GM21360 (cell line): Measurements from ENCODE around the gene ARHGAP45.
"Not testable (repeated sequence)": the region's sequence is repeated elsewhere in the genome, so short reads cannot be mapped to it uniquely, and the experiment has no call there.

Experiments
- ATAC-seq: cut with Tn5 transposase; IDR thresholded peaks from one replicate; pipeline ENCODE4 v1.9.1; 2021; ENCODE audit warnings: mild to moderate bottlenecking, moderate library complexity; ENCODE audit not compliant: unreplicated experiment

Gene ARHGAP45

DNA sequence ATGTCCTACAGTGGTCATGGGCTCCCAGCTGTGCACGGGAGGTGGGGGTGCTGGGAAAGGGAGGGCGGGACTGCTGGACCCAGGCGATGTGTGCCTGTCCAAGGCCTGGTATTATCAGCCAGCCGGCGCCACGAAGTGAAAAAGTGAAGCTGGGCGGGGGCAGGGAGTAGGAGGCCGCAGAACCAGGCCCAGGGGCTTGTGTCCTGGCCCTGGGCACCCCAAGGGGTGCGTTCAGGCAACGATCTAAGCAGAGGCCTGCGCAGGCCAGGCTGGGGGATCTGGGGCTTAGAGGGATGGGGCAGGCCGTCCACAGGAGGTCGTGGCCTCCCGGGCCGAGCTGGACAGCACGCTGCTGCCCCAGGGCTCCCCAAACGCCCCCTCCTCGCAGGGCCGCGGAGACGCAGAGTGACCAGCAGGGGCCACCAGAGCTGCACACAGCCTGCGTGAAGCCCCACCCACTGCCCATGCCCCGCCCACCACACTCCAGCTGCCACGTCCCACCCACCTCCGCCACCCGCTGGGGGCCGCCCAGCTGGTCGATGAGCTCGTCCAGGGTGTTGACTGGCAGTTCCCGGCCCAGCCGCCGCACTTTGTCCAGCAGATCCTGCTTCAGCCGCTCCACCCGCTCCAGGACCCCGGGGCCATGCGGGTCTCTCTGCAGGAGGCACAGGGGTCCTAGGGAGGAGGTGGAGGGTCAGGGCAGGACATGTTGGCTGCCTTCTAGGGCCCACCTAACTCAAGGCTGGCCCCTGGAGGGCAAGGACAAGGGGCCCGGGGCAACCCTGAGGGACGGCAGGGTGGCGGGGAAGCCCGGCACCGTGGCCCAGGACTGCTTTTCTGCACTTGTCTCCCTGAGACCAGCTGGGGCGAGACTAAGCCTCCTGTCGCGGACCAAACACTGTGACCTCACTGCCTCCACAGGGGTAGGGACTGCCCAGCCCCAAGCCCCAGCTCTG, 46.3 kb downstream of the ARHGAP45 start:
- ATAC-seq = peak; percentile 52

DNA sequence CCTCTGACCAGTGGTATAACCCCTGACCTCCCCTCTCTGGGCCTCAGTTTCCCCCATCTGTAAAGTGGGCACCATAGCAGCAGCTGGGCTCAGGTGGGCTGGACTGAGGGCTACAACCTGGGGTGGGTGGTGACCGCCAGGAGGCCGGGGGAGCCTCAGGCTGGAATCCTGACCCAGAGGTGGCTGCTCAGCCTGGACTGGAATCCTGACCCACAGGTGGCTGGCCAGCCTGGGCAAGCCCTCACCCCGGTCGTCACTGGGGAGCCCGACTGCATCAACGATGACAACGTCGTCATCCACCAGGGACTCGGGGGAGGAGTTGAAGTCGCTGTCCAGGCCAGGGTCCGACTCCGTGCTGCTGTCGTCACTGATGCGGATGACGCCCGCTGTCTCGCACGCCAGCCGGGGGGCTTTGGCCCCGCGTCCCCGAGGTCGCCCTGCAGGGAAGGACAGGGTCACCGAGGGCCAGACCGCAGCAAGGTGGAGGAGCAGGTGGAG, 47.1 kb downstream of the ARHGAP45 start:
- ATAC-seq = no peak

DNA sequence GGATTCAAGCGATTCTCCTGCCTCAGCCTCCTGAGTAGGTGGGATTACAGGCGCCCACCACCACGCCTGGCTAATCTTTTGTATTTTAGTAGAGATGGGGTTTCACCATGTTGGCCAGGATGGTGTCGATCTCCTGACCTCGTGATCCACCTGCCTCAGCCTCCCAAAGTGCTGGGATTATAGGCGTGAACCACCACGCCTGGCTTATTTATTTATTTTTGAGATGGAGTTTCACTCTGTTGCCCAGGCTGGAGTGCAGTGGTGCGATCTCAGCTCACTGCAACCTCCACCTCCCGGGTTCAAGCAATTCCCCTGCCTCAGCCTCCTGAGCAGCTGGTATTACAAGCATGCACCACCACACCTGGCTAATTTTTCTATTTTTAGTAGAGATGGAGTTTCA, 47.8 kb downstream of the ARHGAP45 start:
- ATAC-seq = not testable (repeated sequence)

DNA sequence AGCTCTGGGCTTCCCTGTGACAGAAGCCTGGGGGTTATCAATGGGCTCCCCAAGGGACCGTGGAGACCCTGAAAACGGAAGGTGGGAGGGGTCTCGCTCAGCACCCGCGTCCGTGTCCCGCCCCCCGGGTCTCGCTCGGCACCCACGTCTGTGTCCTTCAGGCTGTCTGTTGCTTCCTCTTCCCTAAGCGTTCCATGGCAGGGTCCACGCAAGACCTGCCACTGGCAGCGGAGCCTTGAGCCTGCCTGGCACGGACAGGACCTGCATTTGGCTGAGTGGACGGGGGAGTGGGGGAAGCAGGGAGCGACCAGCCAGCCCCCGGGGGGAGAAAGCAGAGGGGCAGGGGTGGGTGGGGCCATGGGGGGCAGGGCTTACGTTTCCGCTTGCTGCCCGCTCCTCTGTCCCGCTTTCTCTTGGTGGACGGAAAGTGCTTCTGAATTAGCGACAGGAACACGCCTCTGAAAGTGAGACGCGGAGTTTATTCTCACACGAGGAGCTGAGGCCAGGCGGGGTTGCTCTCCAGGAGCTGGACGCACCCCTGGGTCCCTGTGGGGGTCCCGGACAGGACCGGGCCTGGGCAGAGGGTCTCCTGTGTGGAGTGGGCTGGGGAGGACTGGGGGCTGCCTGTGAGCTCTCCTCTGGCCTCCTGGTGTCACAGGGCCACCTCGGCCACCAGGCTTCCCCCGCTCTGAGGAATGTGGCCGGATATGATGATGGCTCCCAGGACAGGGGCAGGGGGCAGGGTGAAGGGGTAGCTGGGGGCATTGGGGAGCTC, 48.9 kb downstream of the ARHGAP45 start:
- no peak for ATAC-seq

DNA sequence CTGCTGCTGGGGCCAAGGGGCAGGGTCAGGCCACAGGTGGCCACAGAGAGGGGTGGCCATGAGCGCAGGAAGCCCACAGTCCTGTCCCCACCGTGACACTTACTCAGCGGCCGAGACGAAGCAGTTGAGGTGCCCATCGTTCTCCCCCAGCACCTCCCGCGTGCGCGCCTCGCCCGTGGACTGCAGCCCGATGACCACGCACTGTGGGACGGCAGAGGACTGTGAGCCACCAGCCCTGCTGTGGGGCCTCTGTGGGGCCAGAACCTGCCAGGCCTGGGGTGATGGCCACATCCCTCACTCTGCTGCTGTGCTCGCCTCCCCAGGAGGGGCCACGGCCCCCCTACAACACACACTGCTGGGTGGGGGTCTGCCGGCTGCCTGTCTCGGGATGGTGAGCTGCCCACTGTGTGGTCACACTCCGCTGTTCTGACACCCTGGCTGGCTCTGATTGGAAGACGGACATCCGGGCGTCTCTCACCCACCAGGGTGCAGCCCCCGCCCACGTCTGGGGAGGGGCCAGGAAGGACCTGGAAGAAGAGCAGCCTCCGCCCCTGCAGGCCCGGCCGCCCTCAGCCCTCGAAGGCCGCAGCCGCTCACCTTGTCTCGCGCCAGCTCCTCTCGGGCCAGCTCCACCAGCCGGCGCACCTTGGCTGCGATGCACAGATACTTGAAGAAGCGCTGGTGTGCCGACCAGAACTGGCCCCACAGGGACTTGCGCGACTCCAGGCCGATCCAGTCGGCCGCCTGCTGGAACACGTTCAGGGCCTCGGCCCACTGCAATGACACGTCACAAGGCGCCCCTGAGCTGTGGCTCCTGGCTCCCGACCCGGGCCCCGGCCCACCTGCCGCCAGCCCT, 50.0 kb downstream of the ARHGAP45 start:
- no peak for ATAC-seq

DNA sequence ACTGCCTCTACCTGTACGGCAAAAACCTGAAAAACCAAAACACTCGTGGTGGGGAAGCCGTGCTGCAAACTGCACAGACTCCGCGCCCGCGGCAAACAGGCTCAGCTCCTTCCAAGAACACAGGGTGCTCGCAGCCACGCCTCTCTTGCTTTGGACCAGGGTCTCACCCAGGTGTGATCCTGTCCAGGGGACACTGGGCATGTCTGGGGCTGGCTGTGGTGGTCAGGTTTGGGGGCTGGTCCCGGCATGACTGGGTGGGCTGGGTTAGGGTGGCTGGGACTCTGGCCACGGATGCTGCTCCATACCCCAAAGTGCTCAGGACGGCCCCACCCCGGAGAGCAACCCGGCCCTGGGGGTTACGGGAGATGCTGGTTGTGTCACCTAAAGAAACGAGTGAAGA, 50.7 kb downstream of the ARHGAP45 start:
- ATAC-seq = no peak

DNA sequence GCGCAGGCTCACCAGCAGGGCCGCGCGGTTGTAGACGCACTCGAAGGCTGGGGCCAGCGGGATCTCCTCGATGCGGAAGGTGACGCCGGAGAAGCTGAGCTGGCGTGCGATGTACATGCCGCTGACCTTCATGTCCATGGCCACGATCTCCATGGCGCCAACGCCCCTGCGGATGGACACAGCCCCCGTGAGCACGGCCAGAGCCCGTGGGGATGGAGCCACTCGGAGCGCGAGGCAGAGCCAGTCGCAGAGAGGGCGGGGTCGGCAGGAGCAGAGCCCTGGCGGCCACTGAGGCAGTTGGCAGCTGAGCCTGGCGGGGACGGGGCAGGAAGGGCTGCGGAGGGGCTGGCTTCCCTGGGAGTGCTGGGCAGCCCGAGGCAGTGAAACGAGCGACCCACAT, 52.0 kb downstream of the ARHGAP45 start:
- no peak for ATAC-seq

DNA sequence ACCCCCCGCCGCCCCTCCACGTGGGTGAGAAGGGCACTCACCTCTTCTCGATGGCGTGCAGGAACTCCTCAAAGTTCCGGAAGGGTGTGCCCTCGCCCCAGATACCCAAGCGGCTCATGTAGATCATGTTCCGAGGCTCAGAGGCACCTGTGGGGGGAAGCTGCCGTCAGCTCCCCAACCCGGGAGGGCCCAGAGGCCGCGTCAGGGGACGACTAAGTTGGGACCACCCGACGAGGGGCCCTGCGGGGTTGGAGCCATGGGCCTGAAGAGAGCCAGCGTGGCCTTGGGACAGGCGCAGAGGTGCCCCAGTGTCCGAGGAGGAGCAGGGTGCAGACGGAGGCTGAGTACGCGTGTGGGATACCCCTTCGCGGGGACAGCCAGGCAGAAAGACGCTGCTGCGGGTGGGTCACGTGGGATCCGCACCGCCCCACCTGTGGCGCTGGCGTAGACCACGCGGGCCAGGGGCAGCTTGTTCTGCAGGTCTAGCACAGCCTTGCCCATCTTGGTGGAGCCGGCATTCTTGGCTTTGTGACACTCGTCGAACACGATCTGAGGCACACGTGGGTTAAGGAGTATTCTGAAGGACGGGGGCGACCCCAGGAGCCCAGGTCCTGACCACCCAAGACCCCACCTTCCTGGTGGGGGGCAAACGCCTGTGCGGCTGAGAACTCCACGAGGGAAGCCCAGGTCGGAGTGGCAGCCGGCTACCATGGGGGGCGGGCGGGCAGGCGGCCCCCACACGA, 52.7 kb downstream of the ARHGAP45 start:
- no peak for ATAC-seq

DNA sequence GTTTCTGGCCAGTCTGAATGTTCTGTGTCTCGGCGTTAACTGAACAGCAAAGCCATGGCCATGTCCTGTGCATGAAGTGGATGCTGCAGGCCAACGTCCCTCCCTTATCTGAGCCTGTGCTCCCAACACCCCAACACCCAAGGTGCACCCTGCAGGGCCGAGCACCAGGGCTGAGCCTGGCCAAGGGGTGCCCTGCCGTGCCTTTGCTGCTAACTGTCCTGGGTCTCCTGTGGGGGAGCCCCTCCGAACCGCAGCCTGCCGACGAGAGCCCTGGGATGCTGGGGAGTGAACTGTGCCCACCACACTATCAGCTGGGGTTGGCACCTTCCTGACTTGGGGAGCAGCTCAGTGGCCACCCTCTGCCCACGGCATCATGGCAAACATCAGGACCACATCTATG, 54.4 kb downstream of the ARHGAP45 start:
- no peak for ATAC-seq

DNA sequence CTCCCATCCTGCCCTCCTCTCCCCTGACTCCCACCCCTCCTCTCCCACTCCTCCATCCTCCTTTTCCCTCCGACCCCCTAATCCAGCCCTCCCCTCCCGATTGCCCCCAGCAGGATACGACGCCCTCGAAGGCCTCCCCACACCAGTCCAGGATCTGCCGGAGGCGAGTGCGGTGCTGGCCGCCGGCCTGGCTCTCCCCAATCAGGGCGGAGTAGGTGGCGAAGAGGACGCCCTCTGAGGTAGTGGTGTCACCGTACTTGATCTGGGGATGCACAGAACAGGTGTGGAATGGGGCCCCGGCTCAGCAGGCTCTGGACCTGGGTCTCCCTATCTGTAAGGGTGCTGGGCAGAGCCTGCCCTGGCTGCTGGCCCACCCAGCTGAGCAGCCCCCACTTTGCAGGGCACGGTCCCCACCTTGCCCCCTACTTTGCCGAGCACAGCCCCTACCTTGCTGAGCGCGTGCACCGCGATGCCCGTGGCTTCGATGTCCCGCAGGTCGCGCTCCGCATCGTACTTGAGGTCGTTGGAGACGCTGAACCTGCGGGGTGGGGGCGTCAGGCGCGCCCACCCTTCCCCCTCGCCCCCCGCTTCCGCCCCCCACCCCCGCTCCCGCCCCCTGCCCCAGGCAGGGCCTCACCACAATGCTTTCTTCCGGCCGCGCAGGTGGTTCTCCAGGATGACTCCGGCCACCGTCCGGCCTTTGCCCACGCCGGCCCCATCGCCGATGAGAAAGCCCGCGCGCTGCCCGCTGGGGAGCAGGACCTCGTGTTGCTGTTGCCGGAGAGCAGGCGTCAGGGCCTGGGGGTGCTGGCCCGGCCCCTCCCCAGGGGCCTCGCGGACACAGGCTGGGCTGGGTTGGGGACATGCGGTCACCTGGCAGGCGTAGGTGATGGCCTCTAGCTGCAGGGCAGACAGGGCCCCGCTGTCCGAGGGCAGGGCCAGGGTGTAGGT, 55.3 kb downstream of the ARHGAP45 start:
- ATAC-seq = no peak

DNA sequence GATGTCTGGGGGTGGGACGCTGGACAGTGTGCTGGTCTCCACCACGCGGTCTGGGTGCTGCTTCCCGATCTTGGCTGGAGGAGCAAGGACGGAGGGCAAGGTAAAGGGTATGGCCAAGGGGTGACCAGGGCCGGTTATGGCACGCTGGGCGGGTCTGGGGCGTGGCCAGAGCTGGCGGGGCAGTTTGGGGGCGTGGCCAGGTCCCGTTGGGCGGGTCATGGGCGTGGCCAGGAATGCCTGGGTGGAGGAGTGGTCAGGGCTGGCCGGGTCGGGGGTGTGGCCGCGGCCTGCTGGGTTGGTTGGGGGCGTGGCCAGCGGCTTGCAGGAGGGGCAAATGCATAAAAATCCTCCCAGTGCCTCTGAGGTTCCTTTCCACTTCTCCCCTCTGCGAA, 56.0 kb downstream of the ARHGAP45 start:
- ATAC-seq = no peak

DNA sequence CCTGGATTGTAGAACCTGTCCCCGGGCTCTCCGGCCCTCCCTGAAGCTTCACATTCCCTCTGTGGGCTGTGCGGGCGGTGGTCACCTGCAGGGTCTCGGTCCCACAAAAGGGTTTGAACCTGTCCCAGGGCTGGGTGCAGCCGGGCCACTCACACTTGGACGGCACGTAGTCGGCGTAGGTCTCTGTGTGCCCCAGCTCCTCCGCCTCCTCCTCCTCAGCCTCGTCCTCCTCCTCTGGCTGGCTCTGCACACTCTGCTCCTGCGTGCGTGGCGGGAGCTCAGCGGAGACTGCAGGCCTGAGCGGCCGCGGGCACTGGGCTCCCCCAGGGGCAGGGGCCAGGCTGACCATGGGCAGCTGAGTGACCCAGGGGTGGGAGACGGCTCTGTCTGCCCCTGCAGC, 56.4 kb downstream of the ARHGAP45 start:
- no peak for ATAC-seq

DNA sequence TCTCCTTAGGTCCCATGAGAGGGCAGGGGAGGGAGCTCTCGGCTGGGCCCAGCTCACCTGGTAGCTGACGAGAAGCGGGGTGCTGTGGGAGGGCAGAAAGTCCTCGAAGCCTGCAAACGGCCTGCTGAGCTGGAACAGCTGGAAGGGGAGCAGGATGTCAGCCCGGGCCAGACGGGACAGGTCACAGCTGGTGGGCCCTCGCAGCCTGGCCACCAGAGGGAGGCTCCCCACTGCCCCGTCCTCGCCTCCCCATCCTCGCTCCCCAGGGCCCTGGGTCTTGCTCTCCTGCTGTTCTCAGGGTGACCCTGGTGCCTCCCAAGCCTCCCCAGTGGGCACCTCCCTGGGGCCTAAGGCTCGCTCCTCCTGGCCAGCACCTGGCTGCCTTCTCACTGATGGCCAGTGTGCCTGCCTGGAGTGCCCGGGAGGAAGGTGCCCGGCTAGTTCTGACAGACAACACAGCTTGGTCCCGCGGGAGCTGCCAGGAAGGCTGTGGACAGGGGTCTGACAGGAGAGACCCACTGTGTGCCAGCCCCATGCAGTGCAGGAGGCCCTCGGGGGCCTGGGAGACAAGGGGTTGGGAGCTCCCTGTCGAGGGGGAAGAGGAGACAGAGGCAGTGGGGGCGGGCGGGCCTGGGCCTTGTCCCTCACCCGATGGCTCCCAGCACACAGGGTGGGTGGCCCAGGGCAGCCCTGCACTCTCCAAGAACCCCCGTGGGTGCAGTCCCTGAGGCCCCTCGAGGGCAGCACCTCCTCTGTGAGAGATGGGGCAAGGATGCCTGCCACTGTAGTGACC, 57.1 kb downstream of the ARHGAP45 start:
- no peak for ATAC-seq

DNA sequence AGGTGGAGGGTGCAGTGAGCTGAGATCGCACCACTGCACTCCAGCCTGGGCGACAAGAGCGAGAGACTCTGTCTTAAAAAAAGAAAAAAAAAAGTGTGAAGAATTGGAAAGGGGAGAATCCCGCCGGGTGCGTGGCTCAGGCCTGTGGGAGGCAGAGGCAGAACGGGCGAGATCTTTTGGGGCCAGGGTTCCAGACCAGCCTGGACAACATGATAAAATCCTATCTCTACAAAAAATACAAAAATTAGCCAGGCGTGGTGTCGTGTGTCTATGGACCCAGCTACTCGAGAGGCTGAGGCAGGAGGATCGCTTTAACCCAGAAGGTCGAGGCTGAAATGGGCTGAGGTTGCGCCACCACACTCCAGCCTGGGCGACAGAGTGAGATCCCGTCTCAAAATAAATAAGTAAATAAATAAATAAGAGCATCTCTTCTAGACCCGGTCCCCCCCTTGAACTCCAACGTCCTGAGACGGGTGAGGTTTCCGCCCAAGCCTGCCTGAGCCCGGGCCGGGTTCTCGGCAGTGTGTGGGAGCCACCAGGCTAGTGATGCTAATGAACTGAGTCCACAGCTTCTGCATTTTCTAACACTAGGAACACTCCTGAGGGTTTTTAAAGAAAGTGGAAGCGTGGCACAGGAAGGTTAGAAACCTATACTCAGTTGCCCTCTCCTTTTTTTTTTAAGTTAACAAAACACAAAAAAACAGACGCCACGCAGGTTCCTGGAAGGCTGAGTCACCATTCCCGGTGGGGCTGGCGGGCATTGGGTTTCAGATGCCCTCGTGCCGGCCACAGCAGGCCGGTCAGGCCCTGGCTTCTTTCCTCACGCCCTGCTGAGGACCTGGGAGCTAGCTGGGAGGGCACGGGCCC, 58.9 kb downstream of the ARHGAP45 start:
- no peak for ATAC-seq

DNA sequence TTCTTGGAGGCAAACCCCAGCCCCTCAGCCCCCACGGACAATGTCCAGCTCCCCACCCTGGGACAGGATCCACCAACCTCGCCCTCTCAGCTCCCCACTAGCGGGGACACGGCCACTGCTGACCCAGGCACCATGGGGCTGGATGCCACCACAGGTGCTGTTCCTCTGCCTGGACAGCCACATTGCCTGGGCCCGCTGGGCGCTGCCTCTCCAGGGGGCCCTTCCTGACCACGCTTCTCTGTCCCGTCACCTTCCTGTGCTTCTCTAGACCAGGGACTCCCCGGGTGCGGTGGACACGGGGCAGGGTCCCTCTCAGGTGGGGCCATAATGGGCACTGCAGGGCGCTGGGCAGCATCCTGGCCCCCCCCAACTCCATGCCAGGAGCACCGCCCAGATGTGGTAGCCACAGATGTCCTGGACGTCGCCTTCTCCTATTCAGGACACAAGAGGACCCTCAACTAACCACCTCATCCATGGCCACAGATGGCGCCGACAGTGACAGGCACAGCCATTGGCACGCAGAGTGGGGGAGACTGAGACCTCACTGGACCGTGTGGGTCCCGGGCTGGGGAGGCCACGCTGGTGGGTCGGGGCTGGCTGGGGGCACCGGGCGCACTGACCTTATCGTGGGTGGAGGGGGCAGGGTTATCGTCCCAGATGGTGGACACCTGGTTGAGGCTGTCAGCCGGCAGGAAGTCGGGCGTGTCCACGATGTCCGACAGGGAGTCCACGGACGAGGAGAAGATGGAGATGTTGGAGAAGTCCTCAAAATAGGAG, 60.2 kb downstream of the ARHGAP45 start:
- no peak for ATAC-seq

DNA sequence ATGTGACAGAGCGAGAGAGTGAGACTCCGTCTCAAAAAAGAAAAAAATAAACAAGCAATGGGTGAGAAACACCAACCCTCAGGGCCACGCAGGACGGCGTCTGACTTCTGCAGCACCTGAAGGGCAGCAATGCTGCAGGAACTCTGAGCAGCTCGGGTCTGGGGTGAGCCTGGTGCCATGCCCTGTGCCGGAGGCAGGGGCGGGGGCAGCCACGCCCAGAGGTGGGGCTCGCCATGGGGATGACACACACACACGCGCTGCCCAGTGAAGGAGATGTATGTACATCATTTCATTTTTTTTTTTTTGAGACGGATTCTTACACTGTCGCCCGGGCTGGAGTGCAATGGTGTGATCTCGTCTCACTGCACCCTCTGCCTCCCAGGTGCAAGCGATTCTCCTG, 61.1 kb downstream of the ARHGAP45 start:
- no peak for ATAC-seq

DNA sequence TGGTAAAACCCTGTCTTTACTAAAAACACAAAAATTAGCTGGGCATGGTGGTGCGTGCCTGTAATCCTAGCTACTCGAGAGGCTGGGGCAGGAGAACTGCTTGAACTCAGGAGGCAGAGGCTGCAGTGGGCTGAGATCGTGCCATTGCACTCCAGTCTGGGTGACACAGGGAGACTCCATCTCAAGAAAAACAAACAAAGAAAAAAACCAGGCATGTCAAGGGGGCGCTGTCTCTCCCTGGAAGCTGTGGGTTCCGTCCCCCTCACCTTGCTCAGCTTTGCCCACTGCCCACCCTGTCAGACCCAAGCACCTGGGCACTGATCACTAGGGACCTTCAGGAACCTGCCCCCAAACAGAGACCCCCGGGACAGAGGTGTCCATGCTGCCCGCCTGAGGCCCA, 62.1 kb downstream of the ARHGAP45 start:
- not testable (repeated sequence) for ATAC-seq
